ENCODE measurements around the gene SYT6.

DNA sequence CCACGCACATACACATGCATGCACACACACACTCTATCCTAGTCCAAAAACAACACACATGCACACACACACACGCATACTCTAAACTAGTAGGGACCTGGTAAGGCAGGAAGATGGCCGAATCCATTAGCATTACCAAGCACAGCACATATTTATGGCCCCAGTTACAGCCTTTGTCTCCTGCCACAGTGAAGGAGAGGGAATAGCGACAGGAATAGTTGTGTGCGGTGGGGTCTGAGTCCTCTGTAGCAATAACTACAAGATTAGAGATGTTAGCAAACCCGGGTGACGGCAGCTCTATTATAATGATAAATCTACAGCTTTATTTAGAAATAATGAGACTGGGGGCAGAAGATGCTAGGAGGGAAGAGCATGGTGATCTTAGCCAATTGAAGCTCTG, 20.5 kb downstream of the SYT6 start:
- TF ChIP-seq, protein P1, sequence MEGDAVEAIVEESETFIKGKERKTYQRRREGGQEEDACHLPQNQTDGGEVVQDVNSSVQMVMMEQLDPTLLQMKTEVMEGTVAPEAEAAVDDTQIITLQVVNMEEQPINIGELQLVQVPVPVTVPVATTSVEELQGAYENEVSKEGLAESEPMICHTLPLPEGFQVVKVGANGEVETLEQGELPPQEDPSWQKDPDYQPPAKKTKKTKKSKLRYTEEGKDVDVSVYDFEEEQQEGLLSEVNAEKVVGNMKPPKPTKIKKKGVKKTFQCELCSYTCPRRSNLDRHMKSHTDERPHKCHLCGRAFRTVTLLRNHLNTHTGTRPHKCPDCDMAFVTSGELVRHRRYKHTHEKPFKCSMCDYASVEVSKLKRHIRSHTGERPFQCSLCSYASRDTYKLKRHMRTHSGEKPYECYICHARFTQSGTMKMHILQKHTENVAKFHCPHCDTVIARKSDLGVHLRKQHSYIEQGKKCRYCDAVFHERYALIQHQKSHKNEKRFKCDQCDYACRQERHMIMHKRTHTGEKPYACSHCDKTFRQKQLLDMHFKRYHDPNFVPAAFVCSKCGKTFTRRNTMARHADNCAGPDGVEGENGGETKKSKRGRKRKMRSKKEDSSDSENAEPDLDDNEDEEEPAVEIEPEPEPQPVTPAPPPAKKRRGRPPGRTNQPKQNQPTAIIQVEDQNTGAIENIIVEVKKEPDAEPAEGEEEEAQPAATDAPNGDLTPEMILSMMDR (conservative IDR thresholded peaks at IDR 0.05): no peak
- TF ChIP-seq ZFX (IDR thresholded peaks at IDR 0.05): no peak
